SK-N-MC (cell line): ENCODE results near the gene CNOT1.

Experiments
- EZH2 ChIP-seq: fragments of 200-600 bp; sonication (generic); IDR thresholded peaks from one replicate; pipeline ENCODE4 v1.6.1; 2017; ENCODE audit warnings: antibody characterized with exemption
- FOXP2 ChIP-seq: optimal IDR thresholded peaks from 2 replicates; pipeline ENCODE3; 2011; ENCODE audit warnings: mild to moderate bottlenecking, moderate library complexity; ENCODE audit not compliant: insufficient read depth; ENCODE audit errors: extremely low read length, control extremely low read depth
- POLR2AphosphoS5 ChIP-seq: IDR thresholded peaks from 2 replicates; pipeline ENCODE4 v1.6.1; 2012; ENCODE audit warnings: mild to moderate bottlenecking, low read depth, low read length, borderline replicate concordance

- TF ChIP-seq POLR2AphosphoS5 (no peak), EZH2 (no peak), FOXP2 (no peak)
Observed at GRCh38 chr16:58476791-58477190, 152.8 kb downstream of the CNOT1 start.
